K562 (cell line): ENCODE data around the gene C10orf105. TPM values are rescaled to one million over a fixed set of nuclear protein-coding genes. Genes with fewer than 3 reads are reported as not detected.

Experiments
- ATAC-seq: fragments of 200-7000 bp; cut with Tn5 transposase; 3 replicates; pipeline ENCODE4 v1.9.1; 2020; ENCODE audit warnings: moderate library complexity
- BruUV-seq: library from RNA; stranded (reverse); fragments of 400-500 nt; replicated peaks from 2 replicates; lab custom pipeline; 2021; lab: Mats Ljungman, UMichigan
- CTCF ChIA-PET: fragments of 300-600 bp; formaldehyde crosslinking; extraction: SDS; loops from one replicate; lab custom pipeline; 2021; ENCODE audit warnings: low intra/inter-chr PET ratio; lab: Yijun Ruan, JAX
- POLR2A ChIA-PET: fragments of 300-600, 350-650 bp; sonication (Branson Sonifier 250); formaldehyde crosslinking; extraction: SDS; loops from one replicate; lab custom pipeline; 2021; ENCODE audit warnings: antibody characterized with exemption, inconsistent platforms; lab: Yijun Ruan, JAX
- DNase-seq, 4 experiments: peaks; one replicate each; pipeline versions ENCODE4 v3.0.0 to v3.0.0-alpha.2; 2011 to 2018; ENCODE audit warnings: low spot score in 3 of 4, mixed read lengths in 3 of 4; ENCODE audit errors: extremely low read depth in 1 of 4
- FAIRE-seq: peaks from 2 replicates; lab custom pipeline; 2011; peaks lifted over from hg19 to GRCh38; lab: Jason Lieb, UNC
- H2AFZ ChIP-seq: 2 replicates; pipeline ENCODE4 v1.6.0; 2011; ENCODE audit warnings: low read depth, low read length, control low read depth, inconsistent platforms
- H3K27ac ChIP-seq: fragments of 200-600 bp; 3 replicates; pipeline ENCODE4 v1.8.0; 2011; ENCODE audit warnings: low read depth, mild to moderate bottlenecking, control low read depth, inconsistent platforms, low read length, moderate library complexity, mixed read lengths; ENCODE audit errors: extremely low read depth
- H3K27me3 ChIP-seq, 2 experiments: fragments of 300-600 bp in 1 of 2; 2 replicates in 1 of 2; 3 replicates in 1 of 2; pipeline versions ENCODE4 v1.6.0 to v1.8.0; 2011; ENCODE audit warnings: inconsistent platforms in 2 of 2, low read length in 2 of 2, mild to moderate bottlenecking in 1 of 2, mixed read lengths in 1 of 2, moderate library complexity in 1 of 2; ENCODE audit not compliant: control insufficient read depth in 2 of 2, insufficient read depth in 2 of 2
- H3K36me3 ChIP-seq: fragments of 300-600 bp; 3 replicates; pipeline ENCODE4 v1.8.0; 2011; ENCODE audit warnings: mild to moderate bottlenecking, low read length, inconsistent platforms; ENCODE audit not compliant: control insufficient read depth, insufficient read depth
- H3K4me1 ChIP-seq, 2 experiments: fragments of 200-600 bp in 1 of 2; replicated peaks in 1 of 2; 2 replicates in 1 of 2; 3 replicates in 1 of 2; pipeline versions ENCODE4 v1.5.1 to v1.8.0; 2011; ENCODE audit warnings: inconsistent platforms in 2 of 2, low read length in 2 of 2, mild to moderate bottlenecking in 1 of 2, mixed read lengths in 1 of 2, moderate library complexity in 1 of 2; ENCODE audit not compliant: control insufficient read depth in 2 of 2, insufficient read depth in 2 of 2
- H3K4me2 ChIP-seq: 2 replicates; pipeline ENCODE4 v1.6.1; 2011; ENCODE audit warnings: low read length, control low read depth, inconsistent platforms, mixed read lengths; ENCODE audit not compliant: insufficient read depth
- H3K4me3 ChIP-seq: fragments of 200-600 bp; sonication (generic), shearing (Covaris generic); 2 replicates; pipeline ENCODE4 v1.5.1; 2016; ENCODE audit warnings: control low read depth, inconsistent platforms
- H3K79me2 ChIP-seq: fragments of 200-600 bp; 3 replicates; pipeline ENCODE4 v1.8.0; 2011; ENCODE audit warnings: low read length, inconsistent platforms; ENCODE audit not compliant: control insufficient read depth, insufficient read depth
- H3K9ac ChIP-seq, 2 experiments: 2 replicates each; pipeline versions ENCODE4 v1.6.0 to v1.6.1; 2011; ENCODE audit warnings: low read depth in 2 of 2, low read length in 2 of 2, control low read depth in 1 of 2, inconsistent platforms in 1 of 2, mild to moderate bottlenecking in 1 of 2, mixed read lengths in 1 of 2; ENCODE audit not compliant: insufficient read depth in 1 of 2
- H3K9me1 ChIP-seq: one replicate; pipeline ENCODE4 v1.6.0; 2011; ENCODE audit warnings: inconsistent platforms, mild to moderate bottlenecking, low read length, moderate library complexity; ENCODE audit not compliant: control insufficient read depth, insufficient read depth
- H3K9me3 ChIP-seq: replicated peaks from 2 replicates; pipeline ENCODE4 v1.5.1; 2011; ENCODE audit warnings: low read depth, low read length, inconsistent platforms; ENCODE audit not compliant: control insufficient read depth, insufficient read depth
- H4K20me1 ChIP-seq: replicated peaks from 2 replicates; pipeline ENCODE4 v1.6.1; 2011; ENCODE audit warnings: low read length, inconsistent platforms, mixed read lengths; ENCODE audit not compliant: control insufficient read depth, insufficient read depth
- BACH1 ChIP-seq: fragments of 200-800 bp; sonication (Bioruptor generic); IDR thresholded peaks from 2 replicates; pipeline ENCODE4 v1.6.1; 2016; ENCODE audit warnings: missing genetic modification characterization, missing compliant biosample characterization
- BCOR ChIP-seq: fragments of 450-650 bp; IDR thresholded peaks from 2 replicates; pipeline ENCODE4 v1.6.1; 2016
- CBFB ChIP-seq: sonication (generic); formaldehyde crosslinking; IDR thresholded peaks from 2 replicates; pipeline ENCODE4 v1.4.0; 2020; ENCODE audit warnings: mild to moderate bottlenecking, missing genetic modification reagents
- CBX1 ChIP-seq: sonication (generic); IDR thresholded peaks from 2 replicates; pipeline ENCODE4 v1.6.1; 2016; ENCODE audit warnings: antibody characterized with exemption, low read depth, mild to moderate bottlenecking
- GMEB1 ChIP-seq: fragments of 250-450 bp; sonication (Bioruptor Pico); IDR thresholded peaks from 2 replicates; pipeline ENCODE4 v1.4.0; 2020; ENCODE audit warnings: mild to moderate bottlenecking
- HOMEZ ChIP-seq: fragments of 250-450 bp; sonication (Bioruptor Pico); IDR thresholded peaks from 2 replicates; pipeline ENCODE4 v1.4.0; 2020; ENCODE audit warnings: mild to moderate bottlenecking, moderate library complexity
- KDM1A ChIP-seq, 2 experiments: fragments of 450-650 bp; IDR thresholded peaks; 2 replicates each; pipeline ENCODE4 v1.6.1; 2016; ENCODE audit warnings: mild to moderate bottlenecking in 2 of 2
- MAFF ChIP-seq: IDR thresholded peaks from 2 replicates; pipeline ENCODE4 v1.6.1; 2012; ENCODE audit warnings: low read length, improper control_type of control experiment
- NFXL1 ChIP-seq: fragments of 450-650 bp; formaldehyde crosslinking; IDR thresholded peaks from 2 replicates; pipeline ENCODE4 v1.4.0; 2021; ENCODE audit warnings: mild to moderate bottlenecking
- RBM34 ChIP-seq: fragments of 200-400 bp; formaldehyde crosslinking; IDR thresholded peaks from 2 replicates; pipeline ENCODE4 v1.6.1; 2018; ENCODE audit warnings: low read length, borderline replicate concordance; ENCODE audit not compliant: insufficient read depth
- SNIP1 ChIP-seq: fragments of 450-650 bp; IDR thresholded peaks from 2 replicates; pipeline ENCODE4 v1.7.1; 2017; ENCODE audit warnings: low read depth, mild to moderate bottlenecking
- SP2 ChIP-seq: IDR thresholded peaks from 2 replicates; pipeline ENCODE4 v1.6.1; 2011; ENCODE audit warnings: mild to moderate bottlenecking, low read depth, low read length, moderate library complexity; ENCODE audit not compliant: poor library complexity, severe bottlenecking; ENCODE audit errors: extremely low read depth
- TAF15 ChIP-seq: fragments of 200-400 bp; formaldehyde crosslinking; IDR thresholded peaks from 2 replicates; pipeline ENCODE4 v1.6.1; 2017; ENCODE audit warnings: mild to moderate bottlenecking, low read depth, low read length, moderate library complexity
- TOE1 ChIP-seq, 2 experiments: fragments of 450-650 bp in 1 of 2; sonication (generic) in 1 of 2; formaldehyde crosslinking in 1 of 2; IDR thresholded peaks; 2 replicates each; pipeline versions ENCODE4 v1.7.1 to v1.8.0; 2016 to 2022; ENCODE audit warnings: borderline replicate concordance in 2 of 2, mild to moderate bottlenecking in 2 of 2, antibody characterized with exemption in 1 of 2, inconsistent platforms in 1 of 2, low read depth in 1 of 2, missing genetic modification reagents in 1 of 2, moderate library complexity in 1 of 2
- ZBED1 ChIP-seq: IDR thresholded peaks from 2 replicates; pipeline ENCODE4 v1.6.1; 2014
- ZNF76 ChIP-seq: fragments of 250-450 bp; sonication (Bioruptor Pico); IDR thresholded peaks from 2 replicates; pipeline ENCODE4 v1.4.0; 2020; ENCODE audit warnings: mild to moderate bottlenecking, moderate library complexity, borderline replicate concordance
- ZNF780A ChIP-seq: fragments of 250-450 bp; sonication (Bioruptor Pico); IDR thresholded peaks from 2 replicates; pipeline ENCODE4 v1.5.0; 2021; ENCODE audit warnings: mild to moderate bottlenecking
- WGBS: fragments of 100-300 bp; shearing (Covaris generic); methylation state at CpG from one replicate; pipeline ENCODE4 v1.1.6; 2016; ENCODE audit warnings: low coverage, mixed read lengths; ENCODE audit not compliant: insufficient coverage; ENCODE audit errors: missing lambda C conversion rate; 5-methylcytosine and 5-hydroxymethylcytosine counted together
- in situ Hi-C: fragments of 300-500 bp; cut with MboI; formaldehyde crosslinking; loops from 4 replicates; pipeline ENCODE4 v1.15.0; 2018; ENCODE audit warnings: inconsistent platforms, mixed read lengths
- intact Hi-C: fragments of 100-400 bp; cut with micrococcal nuclease; formaldehyde crosslinking; loops from 2 replicates; pipeline ENCODE4 v1.14.2; 2022
- polyA plus RNA-seq, 8 experiments: library from polyadenylated mRNA; depleted of rRNA in 4 of 8; stranded (reverse) in 5 of 8; unstranded in 3 of 8; fragments of >200 nt; fragmentation: Nextera tagmentation in 2 of 8; fragmentation: Illumina TruSeq in 1 of 8; extraction: Ambion mirVana in 2 of 8; extraction: Trizol in 1 of 8; gene quantifications; 2 replicates each; pipeline versions ENCODE4 v1.2.1 to v1.2.3, GENCODE V29; 2011 to 2014; ENCODE audit warnings: inconsistent platforms in 1 of 8, missing spikeins in 1 of 8
- total RNA-seq, 7 experiments: library from RNA; depleted of rRNA in 6 of 7; stranded (reverse); fragments of >200 nt in 6 of 7; fragmentation: Illumina TruSeq in 2 of 7; extraction: Trizol in 2 of 7; gene quantifications; 2 replicates each; pipeline versions ENCODE4 v1.2.1 to v1.2.3, GENCODE V29; 2011 to 2021; ENCODE audit warnings: low replicate concordance in 1 of 7

C10orf105 gene
- total and polyA plus RNA-seq, 9 of the 15 experiments (the other 6 are each of a cell fraction or from before 2014, with no cell fraction given): 0.03 to 0.25 (median 0.04) TPM; not detected in 3

GRCh38 chr10:71727105-71727737, 7.6 kb upstream of the C10orf105 start:
- 61% methylated on average over 12 of the region's 12 CpGs for WGBS
- Histone ChIP-seq H2AFZ (peak overlapping the region; percentile 70), H4K20me1 (no peaks in the 10 kb centered on the region), H3K79me2 (no peaks in the 10 kb centered on the region), H3K4me3 (no peak overlapping the region), H3K27ac (peak overlapping the region; percentile 37; the same call in 1 of the 3 replicates), H3K4me1 (peaks cover 31 to 63% of the 10 kb centered on the region in 2 experiments), H3K4me2 (peak overlapping the region; percentile 28; the same call in 1 of the 2 replicates), H3K27me3 (no peaks in the 10 kb centered on the region; a peak in 1 of 5 replicates), H3K36me3 (no peaks in the 10 kb centered on the region), H3K9me3 (no peaks in the 10 kb centered on the region), H3K9me1 (no peaks in the 10 kb centered on the region), H3K9ac (peak overlapping the region; percentile 9 to 73)
- CTCF ChIA-PET: interaction anchor here (1.1 kb wide), 1 partner anchor 169 kb away, joined by 3 read pairs; no protein-coding TSS in a partner anchor
- FAIRE-seq: peak; percentile 46
- intact Hi-C loops: no loop called here
- POLR2A ChIA-PET: interaction anchor here (0.8 to 2.2 kb wide), 3 partner anchors 8 to 47 kb away, joined by 3 to 6 read pairs (median 4); partner anchors contain the start of gene C10orf105
- BruUV-seq: no TSS peak
- no peak for ATAC-seq
- no peak for DNase-seq
- in situ Hi-C loops: no loop called here
- TF ChIP-seq ZBED1: no peak
- TF ChIP-seq BCOR: peak; percentile 92
- peak; percentile 62 to 74; a peak in 3 of 4 replicates for TF ChIP-seq KDM1A (IDR thresholded peaks at IDR 0.05)
- TF ChIP-seq HOMEZ (CRISPR knock-in tag): no peak
- no peak for TF ChIP-seq SNIP1
- no peak for TF ChIP-seq TAF15
- TF ChIP-seq ZNF76 (CRISPR knock-in tag): no peak
- TF ChIP-seq TOE1 (IDR thresholded peaks at IDR 0.05; ENCODE audit: borderline replicate concordance): no peak
- TF ChIP-seq TOE1 (CRISPR knock-in tag; IDR thresholded peaks at IDR 0.05; ENCODE audit: borderline replicate concordance, low read depth): 0 out of 2 replicates have a peak, but pooled peaks have one; percentile 37
- no peak for TF ChIP-seq MAFF
- no peak for TF ChIP-seq SP2
- TF ChIP-seq NFXL1 (CRISPR knock-in tag): 0 out of 2 replicates have a peak, but pooled peaks have one; percentile 44
- TF ChIP-seq GMEB1 (CRISPR knock-in tag): no peak
- TF ChIP-seq CBX1: peak; percentile 77; the same call in 1 of the 2 replicates
- TF ChIP-seq CBFB: no peak
- TF ChIP-seq BACH1 (tag): 0 out of 2 replicates have a peak, but pooled peaks have one; percentile 11
- TF ChIP-seq ZNF780A (CRISPR knock-in tag): no peak
- TF ChIP-seq RBM34: no peak
